NOMO-1 treated with dmso at 0.1 percent for 144 hours (cell line): ENCODE data around the gene OAF.

Experiments used
- DNase-seq: peaks from one replicate; lab custom pipeline; 2025; ENCODE audit not compliant: unreplicated experiment; lab: John Stamatoyannopoulos, UW

OAF gene

GRCh38 chr11:120221115-120221752 is 10.4 kb downstream of the OAF start:
- no peak for DNase-seq

DNA sequence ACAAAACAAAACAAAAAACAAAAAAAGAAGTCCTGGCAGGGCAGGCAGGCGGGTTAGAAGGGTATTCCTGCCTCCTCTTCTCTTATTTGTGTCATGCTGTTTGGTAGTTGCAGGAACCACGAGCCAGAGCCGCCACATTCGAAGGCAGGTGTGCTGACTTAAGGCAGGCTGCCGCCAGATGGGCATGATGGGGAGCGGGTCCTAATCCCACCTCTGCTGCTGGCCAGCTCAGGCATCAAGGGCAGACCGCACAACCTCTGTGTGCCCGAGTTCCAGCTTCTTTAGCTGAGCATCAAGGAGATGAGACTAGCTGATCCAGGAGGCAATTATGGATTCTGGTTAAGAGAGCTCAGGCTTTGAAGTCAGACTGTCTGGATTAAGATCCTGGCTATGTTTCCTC is 12.1 kb downstream of the OAF start:
- no peak for DNase-seq

- DNase-seq: no peak
Observed at GRCh38 chr11:120223793-120224192, 13.0 kb downstream of the OAF start.

DNA sequence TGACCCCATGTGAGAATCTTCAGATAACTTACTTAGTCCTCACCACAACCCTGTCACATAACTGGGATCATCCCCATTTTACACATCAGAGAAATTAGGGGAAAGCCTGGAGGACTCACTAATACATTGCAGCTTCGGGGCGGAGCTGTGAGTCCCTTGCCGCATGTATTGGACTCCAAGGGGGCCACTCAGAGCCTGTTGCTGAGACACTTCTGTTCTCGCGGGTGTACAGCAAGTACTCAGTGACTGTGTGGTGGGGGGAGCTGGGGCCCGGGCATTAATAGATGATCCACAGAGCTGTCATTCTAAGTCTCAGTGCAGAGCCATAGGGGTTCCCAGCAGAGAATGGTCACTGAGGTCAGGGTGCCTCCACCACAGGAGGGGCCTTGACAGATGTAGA is 13.5 kb downstream of the OAF start:
- DNase-seq: no peak

GRCh38 chr11:120224972-120225909 is 14.4 kb downstream of the OAF start:
- DNase-seq: peak; percentile 66

GRCh38 chr11:120226242-120226641 is 15.4 kb downstream of the OAF start:
- DNase-seq: no peak

- no peak for DNase-seq
Observed at GRCh38 chr11:120226714-120227113, 15.9 kb downstream of the OAF start.

DNA sequence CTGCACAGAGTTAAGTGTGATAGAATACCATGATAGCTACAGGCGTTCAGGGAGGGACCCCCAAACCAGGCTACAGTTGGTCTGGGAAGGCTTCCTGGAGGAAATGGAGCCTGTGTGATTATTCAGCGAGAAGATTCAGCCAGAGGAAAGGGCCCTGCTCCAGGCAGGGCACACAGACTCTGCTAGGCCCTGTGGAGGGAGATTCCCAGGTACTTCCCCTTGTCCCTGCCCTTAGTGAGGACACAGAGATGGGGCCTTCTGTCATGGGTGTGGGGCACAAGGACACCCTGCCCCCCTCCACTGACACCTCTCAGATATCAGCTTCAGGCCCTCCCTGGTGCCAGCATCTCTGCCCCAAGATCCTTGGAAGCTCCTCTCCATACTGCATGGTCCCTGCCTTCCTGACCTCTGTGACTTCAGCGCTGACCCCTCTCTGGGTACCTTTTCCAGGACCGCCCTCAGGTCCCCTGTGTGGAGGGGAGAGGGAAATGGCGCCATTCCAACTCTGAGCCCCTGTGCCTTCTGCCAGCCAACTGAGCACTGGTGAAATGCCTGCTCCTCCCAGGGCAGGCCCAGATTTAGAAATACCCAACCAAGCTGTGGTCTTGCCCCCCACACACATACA is 16.5 kb downstream of the OAF start:
- no peak for DNase-seq

- no peak for DNase-seq
Observed at GRCh38 chr11:120228794-120229384, 18.1 kb downstream of the OAF start.

DNA sequence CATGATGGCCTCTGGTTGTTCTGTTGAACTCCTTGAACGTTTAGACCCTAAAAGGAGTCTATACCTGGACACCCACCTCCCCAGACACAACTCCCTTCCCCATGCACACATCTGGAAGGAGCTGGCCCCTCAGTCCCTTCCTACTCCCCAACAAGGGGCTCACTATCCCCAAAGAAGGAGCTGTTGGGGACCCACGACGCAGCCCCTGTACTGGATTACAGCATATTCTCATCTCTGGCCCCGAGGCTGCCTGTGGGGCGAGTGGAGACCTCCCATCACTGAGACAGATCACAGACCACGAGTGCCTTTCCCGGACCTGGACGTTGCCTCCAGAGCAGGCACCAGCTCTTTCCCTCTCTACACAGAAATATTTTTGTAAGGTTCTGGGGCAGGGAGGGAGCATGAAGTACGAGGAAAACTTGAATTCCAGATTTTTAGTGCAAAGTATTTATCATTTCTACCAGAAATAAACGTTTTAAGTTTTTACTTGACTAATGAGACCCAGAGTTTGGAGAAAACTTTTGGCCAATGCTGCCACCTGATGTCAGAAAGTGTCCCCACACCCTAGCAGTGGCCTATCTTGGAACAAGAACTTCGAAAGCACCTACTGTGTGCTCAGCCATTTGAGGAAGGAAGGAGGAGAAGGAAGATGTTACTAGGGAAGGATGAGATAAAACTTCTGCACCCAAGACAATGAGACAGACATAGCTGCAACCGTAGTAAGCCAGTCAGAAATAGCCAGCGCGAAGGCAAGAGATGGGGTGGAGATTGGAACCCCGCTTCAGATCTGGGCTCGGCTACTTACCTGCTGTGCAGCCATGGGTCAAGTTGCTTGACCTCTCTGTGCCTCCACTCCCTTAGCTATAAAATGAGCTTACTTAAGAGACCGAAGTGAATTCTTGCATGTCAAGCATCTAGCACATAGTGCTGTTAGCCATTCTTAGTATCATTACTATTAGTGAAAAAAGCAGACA is 18.9 kb downstream of the OAF start:
- no peak for DNase-seq

- DNase-seq: no peak
Observed at GRCh38 chr11:120230433-120231071, 19.7 kb downstream of the OAF start.

- DNase-seq: no peak
Observed at GRCh38 chr11:120231963-120232362, 21.1 kb downstream of the OAF start.

DNA sequence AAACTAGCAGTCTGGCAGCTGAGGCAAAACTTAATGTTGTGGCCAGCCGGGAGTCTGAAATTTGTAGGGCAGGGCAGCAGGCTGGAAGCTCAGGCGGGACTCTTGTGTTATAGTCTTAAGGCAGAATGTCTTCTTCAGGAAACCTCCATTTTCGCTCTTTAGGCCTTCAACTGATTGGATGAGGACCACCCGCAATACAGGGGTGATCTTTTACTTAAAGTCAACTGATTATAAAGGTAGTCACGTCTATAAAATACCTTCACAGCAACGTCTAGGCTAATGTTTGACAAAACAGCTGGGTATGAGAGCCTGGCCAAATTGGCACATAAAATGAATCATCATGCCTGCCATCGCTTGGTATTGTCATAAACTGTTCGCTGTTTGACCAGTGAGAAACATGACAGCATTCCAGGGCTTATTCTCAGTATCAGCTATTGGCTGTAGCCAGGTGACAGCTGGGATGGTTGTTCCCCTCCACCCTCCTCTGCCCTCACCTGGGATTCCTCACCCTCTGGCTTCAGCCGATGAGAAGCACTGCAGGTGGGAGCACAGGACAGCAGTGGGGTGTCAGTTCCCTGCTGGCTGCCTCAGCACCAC is 22.5 kb downstream of the OAF start:
- DNase-seq: no peak

DNA sequence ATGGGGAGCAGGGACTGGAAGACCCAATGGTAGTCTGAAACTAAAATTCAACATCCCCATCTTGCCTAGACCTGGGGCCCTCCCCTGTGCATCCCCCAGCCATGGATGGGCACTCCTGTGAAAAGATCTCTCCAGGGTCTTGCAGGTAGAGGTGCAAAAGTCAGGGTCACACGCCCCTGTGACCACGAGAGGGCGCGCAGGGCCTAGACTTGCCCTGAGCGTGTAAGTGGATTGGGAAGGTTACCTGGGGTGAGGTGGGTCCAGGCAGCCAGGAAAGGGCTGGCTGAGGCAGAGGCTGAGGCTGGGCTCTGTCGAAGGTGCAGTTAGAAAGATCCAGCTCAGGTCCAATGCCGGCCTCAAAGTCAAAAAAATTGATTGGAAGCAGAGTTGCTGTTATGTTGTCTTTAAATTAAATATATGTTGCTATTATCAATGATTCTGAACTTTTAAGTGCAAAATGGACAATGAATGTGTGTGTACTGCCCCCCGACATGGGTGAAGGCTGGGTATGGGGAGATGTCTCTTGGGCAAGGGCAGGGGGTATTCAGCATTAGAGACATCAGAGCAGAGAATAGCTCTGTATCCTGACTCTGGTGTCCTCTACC is 24.3 kb downstream of the OAF start:
- DNase-seq: no peak

DNA sequence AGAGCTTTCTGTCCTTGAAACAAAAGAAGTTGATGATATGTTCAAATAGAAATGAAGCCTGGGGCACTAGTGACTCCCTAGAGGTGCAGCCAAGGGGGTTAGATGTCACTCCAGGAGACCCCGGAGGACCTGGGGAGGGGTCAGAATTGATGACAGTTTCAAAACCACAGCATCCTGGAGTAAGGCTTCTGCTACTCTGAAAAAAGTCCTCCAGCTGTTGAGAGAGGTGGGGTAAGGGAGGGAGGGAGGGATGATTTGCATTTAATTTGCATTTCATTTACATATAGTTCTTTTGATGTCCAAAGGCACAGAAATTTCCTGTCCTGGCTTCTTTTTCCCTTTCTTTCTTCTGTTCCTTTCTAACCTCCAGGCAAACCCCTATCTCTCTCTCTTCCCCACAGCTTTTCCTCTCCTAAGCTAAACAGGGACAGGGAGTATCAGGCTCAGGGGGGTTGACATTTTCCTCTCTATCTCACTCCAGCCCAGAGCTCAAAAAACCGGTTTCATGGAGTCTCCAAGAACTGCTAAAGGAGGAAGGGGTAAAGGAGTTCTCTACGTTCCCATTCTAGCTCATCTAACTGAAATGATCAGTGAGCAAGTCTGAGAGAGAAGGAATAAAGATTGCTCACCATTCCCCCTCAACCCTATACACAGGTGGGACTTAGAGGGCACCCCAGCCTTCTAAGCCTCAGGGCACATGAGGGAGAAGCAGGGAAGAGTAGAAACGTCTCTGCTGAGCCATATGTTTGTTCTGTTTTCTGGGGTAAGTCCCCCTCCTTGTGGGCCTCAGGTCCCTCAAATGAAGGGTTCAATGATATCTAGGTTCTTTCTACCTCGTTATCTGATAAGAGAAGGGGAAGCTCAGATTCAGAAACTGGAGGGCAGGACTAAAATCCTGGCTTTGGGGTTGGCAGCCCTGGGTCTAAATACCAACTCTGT is 25.6 kb downstream of the OAF start:
- DNase-seq: no peak

- DNase-seq: no peak
Observed at GRCh38 chr11:120238968-120239620, 28.3 kb downstream of the OAF start.
